AG04449 (cell line): ENCODE data around the gene ASTN2.

Experiments
- CTCF ChIA-PET: fragments of 350-600 bp; formaldehyde crosslinking; extraction: SDS; loops from one replicate; lab custom pipeline; 2021; ENCODE audit warnings: antibody characterized with exemption; lab: Yijun Ruan, JAX
- POLR2A ChIA-PET: fragments of 400-600, 350-600 bp; formaldehyde crosslinking; extraction: SDS; loops from one replicate; lab custom pipeline; 2020; ENCODE audit warnings: antibody characterized with exemption, inconsistent platforms; lab: Yijun Ruan, JAX
- DNase-seq: peaks from one replicate; pipeline ENCODE4 v3.0.0-alpha.2; 2010; ENCODE audit warnings: low read depth, low spot score
- H3K4me3 ChIP-seq: 2 replicates; pipeline ENCODE4 v1.5.1; 2011; ENCODE audit warnings: low read depth, mild to moderate bottlenecking, control low read depth, low read length
- TF ChIP-seq, protein P1 (sequence below): IDR thresholded peaks from one replicate; pipeline ENCODE4 v1.5.1; 2011; ENCODE audit warnings: mild to moderate bottlenecking, moderate library complexity, low read length, control low read depth, inconsistent platforms; ENCODE audit not compliant: insufficient read depth; ENCODE audit errors: missing control alignments

The ASTN2 gene

DNA sequence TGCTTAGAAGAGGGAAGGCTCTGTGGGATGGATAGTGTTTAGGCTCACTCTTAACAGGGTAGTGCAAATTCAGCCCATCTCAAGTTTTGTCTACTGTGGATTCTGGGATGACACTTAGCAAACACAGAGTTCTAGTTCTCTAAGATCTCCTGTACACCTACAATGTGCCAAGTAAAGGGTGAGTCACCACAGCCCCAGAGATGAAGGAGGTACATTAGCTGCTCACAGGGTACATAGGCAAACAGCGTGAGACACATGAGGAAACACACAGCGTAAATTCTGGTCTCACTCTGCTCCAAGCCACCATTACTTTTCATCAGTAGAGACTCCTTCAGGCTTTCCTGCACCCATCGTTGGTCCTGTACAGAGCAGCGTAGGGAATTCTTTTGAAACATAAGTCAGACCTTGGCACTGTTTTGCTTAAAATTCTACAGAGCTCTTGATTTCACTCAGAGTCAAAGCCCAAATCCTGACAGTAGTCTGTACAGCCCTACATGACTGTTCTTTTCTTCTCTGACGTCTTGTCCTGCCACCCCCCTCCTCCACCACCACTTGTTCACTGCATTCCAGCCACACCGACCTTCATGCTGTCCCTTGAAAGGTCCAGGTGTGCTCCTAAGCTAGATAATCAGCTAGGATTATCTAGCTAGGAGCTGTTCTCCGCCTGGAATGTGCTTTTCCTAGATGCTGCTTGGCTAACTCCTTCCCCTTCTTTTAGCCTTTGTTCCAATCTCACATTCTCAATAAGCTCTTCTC lies 8.7 kb downstream of the ASTN2 start:
- CTCF ChIA-PET, result no interaction called here
- DNase-seq, result no peak
- POLR2A ChIA-PET, result no interaction called here
- TF ChIP-seq, protein P1, sequence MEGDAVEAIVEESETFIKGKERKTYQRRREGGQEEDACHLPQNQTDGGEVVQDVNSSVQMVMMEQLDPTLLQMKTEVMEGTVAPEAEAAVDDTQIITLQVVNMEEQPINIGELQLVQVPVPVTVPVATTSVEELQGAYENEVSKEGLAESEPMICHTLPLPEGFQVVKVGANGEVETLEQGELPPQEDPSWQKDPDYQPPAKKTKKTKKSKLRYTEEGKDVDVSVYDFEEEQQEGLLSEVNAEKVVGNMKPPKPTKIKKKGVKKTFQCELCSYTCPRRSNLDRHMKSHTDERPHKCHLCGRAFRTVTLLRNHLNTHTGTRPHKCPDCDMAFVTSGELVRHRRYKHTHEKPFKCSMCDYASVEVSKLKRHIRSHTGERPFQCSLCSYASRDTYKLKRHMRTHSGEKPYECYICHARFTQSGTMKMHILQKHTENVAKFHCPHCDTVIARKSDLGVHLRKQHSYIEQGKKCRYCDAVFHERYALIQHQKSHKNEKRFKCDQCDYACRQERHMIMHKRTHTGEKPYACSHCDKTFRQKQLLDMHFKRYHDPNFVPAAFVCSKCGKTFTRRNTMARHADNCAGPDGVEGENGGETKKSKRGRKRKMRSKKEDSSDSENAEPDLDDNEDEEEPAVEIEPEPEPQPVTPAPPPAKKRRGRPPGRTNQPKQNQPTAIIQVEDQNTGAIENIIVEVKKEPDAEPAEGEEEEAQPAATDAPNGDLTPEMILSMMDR, result no peak
- no peak overlapping the region for H3K4me3 ChIP-seq

DNA sequence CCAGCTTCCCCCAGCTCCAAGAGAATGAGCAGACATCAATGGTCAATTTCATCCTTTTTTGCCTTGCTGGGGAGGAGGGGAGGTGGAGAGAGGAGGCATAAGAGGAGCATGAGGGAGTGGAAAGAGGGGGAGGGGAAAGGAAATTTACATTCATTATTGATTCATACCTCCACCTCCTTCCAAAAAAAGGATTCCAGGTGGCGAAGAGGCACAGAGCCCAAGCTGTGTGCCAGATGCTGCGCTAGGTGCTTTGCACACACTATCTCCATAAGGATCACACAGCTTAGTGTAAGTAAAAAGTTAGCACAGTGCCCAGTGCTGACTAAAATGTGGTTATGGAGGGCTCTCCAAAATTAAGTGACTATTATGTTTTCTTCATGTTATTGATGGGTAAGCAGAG lies 11.0 kb downstream of the ASTN2 start:
- DNase-seq, result no peak
- H3K4me3 ChIP-seq, result no peak overlapping the region
- POLR2A ChIA-PET, result no interaction called here
- TF ChIP-seq, protein P1, result no peak
- CTCF ChIA-PET, result no interaction called here

DNA sequence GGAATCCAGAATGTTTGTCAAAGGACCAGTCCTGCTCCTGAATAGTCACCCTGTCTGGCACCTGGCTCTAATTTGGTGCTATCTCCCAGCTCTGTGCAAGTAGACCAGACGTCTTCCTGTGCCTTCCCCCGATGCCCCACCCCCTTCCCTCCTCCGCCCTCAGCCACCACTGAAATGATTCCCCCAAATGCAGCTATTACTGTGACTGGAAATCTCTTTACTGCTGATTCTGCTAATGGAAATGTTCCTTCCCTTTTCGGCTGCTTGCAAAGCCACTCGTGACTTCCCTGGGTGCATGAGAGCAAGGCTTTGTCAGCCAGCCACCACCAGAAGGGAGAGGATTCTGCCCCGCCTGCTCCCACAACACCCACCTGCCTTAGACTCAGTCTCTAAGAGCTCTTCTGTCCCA lies 11.4 kb downstream of the ASTN2 start:
- ChIA-PET POLR2A (no interaction called here), CTCF (no interaction called here)
- TF ChIP-seq, protein P1, result no peak
- no peak overlapping the region for H3K4me3 ChIP-seq
- DNase-seq, result no peak

DNA sequence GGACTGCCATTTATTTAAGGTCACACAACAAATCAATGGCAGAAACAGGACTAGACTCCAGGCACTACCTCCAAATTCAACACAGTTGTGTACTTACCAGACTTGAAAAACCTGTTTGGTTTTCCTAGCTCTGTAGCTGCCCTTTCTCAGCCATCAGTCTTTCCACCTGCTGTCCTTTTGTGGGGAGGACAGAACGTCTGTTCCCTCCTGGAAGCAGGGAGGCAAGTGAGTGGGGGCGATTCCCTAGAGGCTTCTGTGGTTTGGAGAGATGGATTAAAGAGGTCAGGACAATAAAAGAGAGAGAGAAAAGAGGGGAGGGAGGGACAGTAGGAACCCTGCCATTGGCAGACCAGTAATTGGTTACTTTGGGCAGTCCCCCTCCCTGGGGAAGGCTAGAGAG lies 14.7 kb downstream of the ASTN2 start:
- CTCF ChIA-PET, result no interaction called here
- no peak overlapping the region for H3K4me3 ChIP-seq
- TF ChIP-seq, protein P1, result no peak
- no peak for DNase-seq
- POLR2A ChIA-PET, result no interaction called here

DNA sequence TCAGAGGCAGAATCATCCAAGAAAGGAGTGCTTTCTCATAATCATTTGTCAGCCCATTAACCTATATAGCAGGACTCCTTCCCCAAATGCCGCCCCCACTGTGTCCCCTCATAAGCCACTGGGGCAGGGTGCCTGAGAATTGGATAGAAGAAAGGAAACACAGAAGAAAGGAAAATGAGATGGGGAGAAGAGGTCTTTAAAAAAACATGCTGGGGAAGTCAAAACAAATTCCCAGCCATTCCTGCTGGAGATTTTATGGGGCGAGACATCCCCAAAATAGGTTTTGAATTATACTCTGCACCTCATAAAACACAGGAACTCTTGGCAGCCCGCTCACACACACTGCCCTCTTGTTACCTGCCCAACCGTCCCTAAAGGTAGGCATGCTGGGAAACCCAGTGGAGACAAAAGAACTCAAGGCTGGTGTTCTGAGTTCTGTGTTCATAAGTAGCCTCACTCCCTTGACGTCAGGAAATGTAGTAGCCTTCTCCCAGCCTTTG lies 19.7 kb downstream of the ASTN2 start:
- ChIA-PET POLR2A (no interaction called here), CTCF (no interaction called here)
- H3K4me3 ChIP-seq, result no peak overlapping the region
- TF ChIP-seq, protein P1, result no peak
- DNase-seq, result no peak

DNA sequence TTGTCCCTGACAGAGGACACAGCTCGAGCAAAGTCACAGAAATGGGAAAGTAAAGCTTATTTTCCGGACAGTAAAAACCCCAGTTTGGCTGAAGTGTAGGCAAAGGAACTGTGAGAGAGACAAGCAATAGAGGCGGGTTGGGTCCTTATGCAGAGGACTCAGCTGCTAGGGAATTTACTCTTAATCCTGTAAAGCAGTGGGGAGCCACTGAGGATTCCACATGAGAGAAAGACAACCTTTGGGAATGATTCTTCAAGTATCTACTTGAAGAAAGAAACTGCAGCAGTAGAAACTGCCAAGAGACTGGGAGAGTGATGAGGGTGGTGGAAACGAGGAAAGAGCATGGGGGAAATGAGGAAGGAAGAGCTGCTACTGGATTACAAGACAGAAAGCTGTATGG lies 20.2 kb downstream of the ASTN2 start:
- ChIA-PET POLR2A (no interaction called here), CTCF (no interaction called here)
- no peak for DNase-seq
- TF ChIP-seq, protein P1, result no peak
- H3K4me3 ChIP-seq, result no peak overlapping the region
